Measurements from ENCODE around the gene GMDS.

Gene GMDS

DNA sequence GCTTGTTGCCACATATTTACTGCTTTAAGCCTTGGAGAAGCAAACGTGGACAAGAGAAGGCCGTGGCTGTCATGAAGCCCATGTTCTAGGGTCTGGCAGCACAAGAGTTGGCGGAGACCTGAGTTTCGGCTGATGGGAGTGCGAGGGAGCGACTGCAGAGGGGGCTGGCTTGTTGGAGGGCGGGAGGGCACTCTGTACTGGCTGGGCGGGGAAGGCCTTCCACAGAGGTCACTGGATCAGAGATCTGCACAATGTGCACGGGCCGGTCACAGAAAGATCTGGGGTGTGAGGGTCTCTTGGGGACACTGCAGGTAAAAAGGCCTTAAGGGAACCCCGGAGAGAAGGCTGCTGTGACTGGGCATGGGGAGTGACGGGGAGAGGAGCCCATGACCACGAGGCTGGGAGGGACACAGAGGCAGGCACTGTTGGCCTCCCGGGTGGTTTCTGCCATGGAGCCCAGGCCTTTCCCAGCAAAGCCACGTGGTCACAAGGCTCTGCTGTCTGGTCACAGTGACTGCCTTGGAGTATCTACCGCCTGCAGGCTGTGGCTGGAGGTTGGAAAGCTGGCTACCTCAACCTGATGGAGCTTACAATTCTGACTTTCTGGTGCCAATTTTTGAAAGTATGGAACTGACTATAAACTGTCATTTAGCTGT lies 611.9 kb downstream of the GMDS start:
- no peak for DNase-seq

- DNase-seq, result no peak
Observed at GRCh38 chr6:1631251-1631650, 614.2 kb downstream of the GMDS start.

GRCh38 chr6:1630771-1631217 lies 614.6 kb downstream of the GMDS start:
- no peak for DNase-seq

DNA sequence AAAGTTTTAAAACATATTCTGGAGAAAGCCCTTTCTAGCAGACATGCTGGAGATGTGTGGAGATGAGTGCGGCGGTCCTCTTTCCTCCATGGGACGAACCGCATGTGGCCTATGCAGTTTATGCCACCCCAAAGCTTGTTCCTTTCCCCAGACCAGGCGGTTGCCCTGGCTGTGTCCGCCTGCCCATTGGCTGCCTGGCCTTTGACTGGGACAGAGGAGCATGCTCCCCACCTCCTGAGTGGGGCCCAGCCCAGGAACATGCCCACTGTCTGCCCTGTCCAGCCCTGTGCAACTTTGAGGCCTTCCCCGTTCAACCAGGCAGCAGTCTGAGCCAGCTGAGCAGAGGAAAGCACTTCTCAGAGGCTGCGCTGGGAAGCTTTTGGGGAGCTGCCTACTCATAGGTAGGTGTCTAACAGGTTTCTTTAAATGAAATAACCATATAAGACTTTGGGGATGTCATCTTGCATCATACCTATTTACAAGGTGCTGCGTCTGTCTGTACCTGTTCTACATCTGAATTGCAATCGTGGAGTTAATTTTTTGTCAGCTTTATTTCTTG lies 615.1 kb downstream of the GMDS start:
- no peak for DNase-seq

GRCh38 chr6:1629316-1629715 lies 616.1 kb downstream of the GMDS start:
- DNase-seq, result no peak

GRCh38 chr6:1627827-1628560 lies 617.4 kb downstream of the GMDS start:
- DNase-seq, result no peak

DNA sequence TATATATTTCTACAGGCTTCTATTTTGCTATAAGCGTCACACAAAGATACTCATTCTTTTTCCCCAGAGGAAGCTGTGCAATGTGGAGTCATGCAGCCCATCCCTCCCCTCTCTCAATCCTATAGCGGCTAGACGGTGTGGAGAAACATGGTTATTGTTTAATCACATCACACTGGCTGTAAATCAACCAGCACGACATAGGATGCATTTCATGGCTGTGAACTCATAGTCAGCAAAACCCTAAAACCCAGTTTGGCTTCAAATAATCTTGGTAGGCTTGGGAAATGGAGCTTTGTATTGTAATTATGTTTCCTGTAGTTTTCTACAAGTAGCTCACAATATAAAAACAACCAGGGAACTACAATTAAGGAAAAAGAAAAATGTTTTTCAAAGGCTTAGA lies 618.9 kb downstream of the GMDS start:
- no peak for DNase-seq

DNA sequence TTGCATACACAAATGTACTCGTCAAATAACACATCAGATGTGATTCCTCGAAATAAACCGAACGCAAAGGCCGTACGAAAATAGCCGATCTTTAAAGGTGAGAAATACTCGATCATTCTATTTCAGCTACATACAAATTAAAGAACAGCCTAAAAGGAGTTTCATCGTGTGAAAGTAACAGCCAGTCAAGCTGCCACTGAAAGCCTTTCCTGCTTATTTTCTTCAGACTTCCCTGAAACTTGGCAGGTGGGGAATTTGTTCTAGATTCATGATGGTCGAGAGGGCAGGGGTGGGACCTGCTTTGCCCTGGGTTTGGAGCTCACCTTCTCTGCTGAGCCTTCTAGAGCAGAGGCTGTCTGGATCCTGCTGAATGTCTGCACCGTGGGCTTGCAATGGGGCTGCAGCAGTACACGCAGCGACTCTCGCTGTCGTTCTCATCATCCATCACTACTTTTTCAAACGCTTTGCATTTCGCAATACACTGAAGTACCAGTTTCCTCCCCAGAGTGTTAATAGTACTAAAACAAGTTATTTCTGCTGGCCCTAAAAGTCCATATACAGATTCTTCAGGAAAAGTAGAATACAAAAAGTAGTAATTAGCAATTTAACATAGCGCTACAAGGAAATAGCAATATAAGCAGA lies 619.5 kb downstream of the GMDS start:
- no peak for DNase-seq

- DNase-seq, result no peak
Observed at GRCh38 chr6:1624851-1625781, 620.3 kb downstream of the GMDS start.

DNA sequence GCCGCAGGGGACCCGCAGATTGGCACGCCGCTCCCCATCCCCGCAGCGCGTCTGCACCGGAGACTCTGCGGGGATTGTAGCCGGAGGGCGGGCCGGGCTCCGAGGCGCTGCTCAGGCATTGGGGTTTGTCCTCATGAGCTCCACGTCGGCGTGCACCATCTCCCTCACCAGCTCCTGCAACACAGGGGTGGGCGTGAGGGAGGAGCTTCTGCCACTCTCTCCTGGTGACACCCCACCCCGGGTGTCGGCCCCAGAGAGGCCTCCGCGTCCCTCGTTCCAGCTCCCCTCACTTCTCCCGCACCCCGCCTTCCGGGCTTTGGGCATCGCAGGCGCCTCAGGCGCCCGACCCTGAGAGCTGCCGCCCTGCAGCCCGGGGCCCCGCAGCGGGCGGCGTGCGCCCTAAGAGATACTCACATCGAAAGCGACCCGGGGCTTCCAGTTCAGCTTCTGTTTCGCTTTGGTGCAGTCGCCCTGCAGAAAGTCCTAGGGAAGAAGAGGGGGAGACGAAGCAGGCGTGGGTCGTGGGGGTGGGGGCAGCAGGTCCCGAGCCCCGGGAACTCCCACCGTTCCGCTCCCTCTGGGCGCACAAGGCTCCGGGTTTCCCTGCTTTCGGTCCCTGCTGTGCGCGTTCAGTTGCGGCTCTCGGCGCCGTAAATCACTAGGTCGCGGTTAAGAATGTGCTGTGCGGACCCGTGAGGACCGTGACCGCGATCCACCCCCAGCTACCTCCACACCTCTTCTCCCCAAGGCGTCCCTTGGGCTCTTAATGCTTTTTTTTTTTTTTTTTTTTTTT lies 621.2 kb downstream of the GMDS start:
- no peak for DNase-seq

DNA sequence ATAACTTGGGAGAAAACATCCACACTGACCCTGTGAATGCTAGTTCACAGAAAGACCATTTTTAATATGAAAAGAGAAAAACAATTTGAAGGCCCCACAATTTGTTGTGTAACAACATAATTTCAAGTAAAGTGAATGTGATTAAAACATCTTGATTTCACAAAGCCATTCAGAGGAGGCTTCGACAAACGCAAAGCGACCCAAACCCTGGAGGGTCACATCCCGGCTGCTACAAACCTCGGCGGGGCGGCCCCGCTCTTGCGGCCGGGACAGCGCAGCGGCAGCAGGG lies 621.7 kb downstream of the GMDS start:
- no peak for DNase-seq

- no peak for DNase-seq
Observed at GRCh38 chr6:1622851-1623768, 622.3 kb downstream of the GMDS start.

DNA sequence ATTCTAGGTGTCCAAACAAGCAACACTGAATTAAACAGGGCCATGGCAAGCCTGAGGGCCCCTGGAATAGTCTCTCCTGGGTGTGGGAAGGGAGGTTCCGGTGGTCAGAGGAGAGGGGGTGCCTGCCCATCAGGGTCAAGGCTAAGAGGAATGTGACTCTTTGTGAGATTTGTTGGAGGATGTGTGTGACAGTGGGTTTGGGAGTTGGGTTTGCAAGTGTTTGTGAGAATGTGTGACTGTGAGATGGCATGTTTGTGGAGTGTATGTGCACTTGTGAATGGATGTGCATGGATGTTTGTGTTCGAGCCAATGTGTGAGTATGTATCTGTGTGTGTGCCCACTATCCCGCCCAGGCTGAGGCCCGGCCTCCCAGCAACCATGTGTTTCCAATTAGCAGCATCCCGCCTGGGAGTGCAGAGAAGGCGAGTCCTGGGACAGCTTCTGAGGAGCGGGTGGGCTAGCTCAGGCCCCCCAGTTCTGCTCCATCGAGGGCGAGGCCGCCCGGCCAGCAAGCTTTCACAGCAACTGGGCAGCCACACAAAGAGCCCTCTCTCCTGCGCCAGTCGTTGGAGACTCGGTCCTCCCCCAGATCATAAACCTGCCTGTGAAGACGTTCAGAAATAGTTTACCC lies 623.1 kb downstream of the GMDS start:
- DNase-seq, result no peak

- no peak for DNase-seq
Observed at GRCh38 chr6:1621070-1621701, 624.2 kb downstream of the GMDS start.

- DNase-seq, result no peak
Observed at GRCh38 chr6:1620504-1621069, 624.8 kb downstream of the GMDS start.

GRCh38 chr6:1619673-1620503 lies 625.5 kb downstream of the GMDS start:
- DNase-seq, result no peak

DNA sequence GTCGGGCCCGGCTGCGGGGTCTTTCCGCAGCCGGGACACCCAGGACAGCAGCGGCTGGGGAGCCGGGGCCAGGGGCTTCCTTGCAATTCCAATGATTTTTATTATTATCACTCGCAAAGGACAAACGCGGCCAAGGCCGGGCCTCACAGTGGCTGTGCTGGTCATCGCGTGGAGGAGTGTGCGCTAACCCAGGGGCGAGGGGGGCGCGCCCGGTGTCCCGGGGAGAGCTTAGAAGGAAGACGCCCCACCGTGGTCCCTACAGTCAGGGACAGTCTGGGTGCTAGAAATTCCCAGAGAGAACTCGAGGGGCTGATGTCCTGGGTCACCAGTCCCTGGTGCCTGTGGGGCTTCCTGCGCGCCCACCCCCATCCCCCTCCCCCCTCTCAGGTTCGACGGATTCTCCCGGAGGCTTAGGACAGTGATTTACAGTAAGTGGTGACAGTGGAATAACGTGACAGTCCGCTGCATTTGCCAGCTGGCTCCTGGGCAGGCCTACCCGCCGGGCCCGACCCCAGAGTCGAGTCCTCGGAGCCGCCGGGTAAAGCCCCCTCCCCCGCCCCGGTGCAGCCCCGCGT lies 626.2 kb downstream of the GMDS start:
- no peak for DNase-seq
